ENCODE measurements around the gene MIEN1. TPM values are rescaled to one million over a fixed set of nuclear protein-coding genes. Genes with fewer than 3 reads are reported as not detected.

MIEN1 gene
- total and polyA plus RNA-seq, 2 of the 13 experiments (the other 11 are each of a cell fraction or from before 2014, with no cell fraction given) = 40.6 to 56.6 TPM

DNA sequence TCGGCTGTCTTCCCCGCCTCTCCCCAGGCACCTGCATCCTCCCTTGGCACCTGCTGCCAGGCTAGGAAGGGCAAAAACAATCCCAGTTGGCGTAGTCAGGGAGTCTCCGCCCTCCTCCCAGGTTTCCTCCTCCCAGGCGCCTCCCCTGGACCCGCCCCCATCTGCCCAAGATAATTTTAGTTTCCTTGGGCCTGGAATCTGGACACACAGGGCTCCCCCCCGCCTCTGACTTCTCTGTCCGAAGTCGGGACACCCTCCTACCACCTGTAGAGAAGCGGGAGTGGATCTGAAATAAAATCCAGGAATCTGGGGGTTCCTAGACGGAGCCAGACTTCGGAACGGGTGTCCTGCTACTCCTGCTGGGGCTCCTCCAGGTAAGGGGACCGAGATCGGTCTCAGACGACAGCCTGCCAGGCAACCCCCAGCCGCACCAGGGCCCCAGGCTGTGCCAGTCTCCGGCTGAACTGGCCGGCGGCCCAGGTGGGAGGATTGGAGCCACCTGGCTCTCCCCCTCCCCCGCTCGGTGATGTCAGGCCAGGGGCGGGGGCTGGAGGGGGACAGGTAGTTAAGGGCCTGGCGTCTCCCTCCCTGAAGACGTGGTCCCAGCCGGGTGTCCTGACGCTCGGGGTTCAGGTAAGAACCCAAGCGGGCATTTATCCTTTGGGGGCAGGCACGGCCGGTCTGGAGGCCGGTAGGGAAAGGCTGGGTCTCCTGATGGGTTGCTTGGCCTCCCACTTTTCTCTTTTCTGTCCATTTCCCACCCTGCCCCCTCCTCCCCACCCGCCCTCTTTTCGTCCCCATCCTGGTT, 7.6 kb upstream of the MIEN1 start, which contains the start of gene GRB7 (continued):
- TF ChIP-seq, protein P1, sequence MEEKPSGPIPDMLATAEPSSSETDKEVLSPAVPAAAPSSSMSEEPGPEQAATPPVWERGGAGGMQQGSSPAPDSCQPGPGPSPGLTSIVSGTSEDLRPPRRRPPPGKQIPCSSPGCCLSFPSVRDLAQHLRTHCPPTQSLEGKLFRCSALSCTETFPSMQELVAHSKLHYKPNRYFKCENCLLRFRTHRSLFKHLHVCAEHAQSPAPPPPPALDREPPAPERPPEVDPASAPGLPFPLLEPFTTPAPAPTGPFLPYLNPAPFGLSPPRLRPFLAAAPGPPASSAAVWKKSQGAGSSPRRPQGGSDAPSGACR (CRISPR knock-in tag; IDR thresholded peaks at IDR 0.05) = peak; percentile 95
- no peak for TF ChIP-seq MXD4 (CRISPR knock-in tag; IDR thresholded peaks at IDR 0.05)
- no peak for TF ChIP-seq ZNF552 (CRISPR knock-in tag; IDR thresholded peaks at IDR 0.05; ENCODE audit: borderline replicate concordance)
- 0 out of 2 replicates have a peak, but pooled peaks have one; percentile 17 for TF ChIP-seq ZNF776 (CRISPR knock-in tag; IDR thresholded peaks at IDR 0.05)
- 0 out of 2 replicates have a peak, but pooled peaks have one; percentile 17 for TF ChIP-seq SMAD1 (CRISPR knock-in tag; IDR thresholded peaks at IDR 0.05; ENCODE audit: borderline replicate concordance, low read depth)
- peak; percentile 90 for TF ChIP-seq ARID4A (CRISPR knock-in tag; IDR thresholded peaks at IDR 0.05; ENCODE audit: borderline replicate concordance)
- no peak for TF ChIP-seq ZNF720 (CRISPR knock-in tag; IDR thresholded peaks at IDR 0.05)
- TF ChIP-seq ZNF615 (CRISPR knock-in tag; IDR thresholded peaks at IDR 0.05; ENCODE audit: borderline replicate concordance) = peak; percentile 94
- TF ChIP-seq, protein P2, sequence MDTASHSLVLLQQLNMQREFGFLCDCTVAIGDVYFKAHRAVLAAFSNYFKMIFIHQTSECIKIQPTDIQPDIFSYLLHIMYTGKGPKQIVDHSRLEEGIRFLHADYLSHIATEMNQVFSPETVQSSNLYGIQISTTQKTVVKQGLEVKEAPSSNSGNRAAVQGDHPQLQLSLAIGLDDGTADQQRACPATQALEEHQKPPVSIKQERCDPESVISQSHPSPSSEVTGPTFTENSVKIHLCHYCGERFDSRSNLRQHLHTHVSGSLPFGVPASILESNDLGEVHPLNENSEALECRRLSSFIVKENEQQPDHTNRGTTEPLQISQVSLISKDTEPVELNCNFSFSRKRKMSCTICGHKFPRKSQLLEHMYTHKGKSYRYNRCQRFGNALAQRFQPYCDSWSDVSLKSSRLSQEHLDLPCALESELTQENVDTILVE (CRISPR knock-in tag; IDR thresholded peaks at IDR 0.05) = no peak
- no peak for TF ChIP-seq AKAP8 (CRISPR knock-in tag; IDR thresholded peaks at IDR 0.05)
- 0 out of 4 replicates have a peak, but pooled peaks of 1 of the 2 experiments have one; percentile 37 for TF ChIP-seq NR2F1 (CRISPR knock-in tag; IDR thresholded peaks at IDR 0.05)
- TF ChIP-seq FOXP1 (IDR thresholded peaks at IDR 0.05) = no peak
- TF ChIP-seq FOXP1 (CRISPR knock-in tag; IDR thresholded peaks at IDR 0.05) = no peak; the same call in 1 of the 2 replicates
- peak; percentile 82; the same call in 1 of the 2 replicates for TF ChIP-seq ZNF44 (CRISPR knock-in tag; IDR thresholded peaks at IDR 0.05)
- peak; percentile 48; the same call in 1 of the 2 replicates for TF ChIP-seq ZNF891 (CRISPR knock-in tag; IDR thresholded peaks at IDR 0.05)
- TF ChIP-seq JDP2 (CRISPR knock-in tag; IDR thresholded peaks at IDR 0.05; ENCODE audit: borderline replicate concordance) = no peak; the same call in 1 of the 2 replicates
- TF ChIP-seq TGIF2 (CRISPR knock-in tag; IDR thresholded peaks at IDR 0.05) = no peak; the same call in 1 of the 2 replicates
- TF ChIP-seq ZGPAT (CRISPR knock-in tag; IDR thresholded peaks at IDR 0.05) = peak; percentile 25; the same call in 1 of the 2 replicates
- TF ChIP-seq YEATS4 (CRISPR knock-in tag; IDR thresholded peaks at IDR 0.05; ENCODE audit: borderline replicate concordance) = 0 out of 2 replicates have a peak, but pooled peaks have one; percentile 28

All from HepG2 (cell line).